ENCODE data around the gene POLRMT.

GRCh38 chr19:670609-671075, 37.3 kb upstream of the POLRMT start:
- TF ChIP-seq JUND (IDR thresholded peaks at IDR 0.05) (no peak), HNF4A (conservative IDR thresholded peaks at IDR 0.05) (no peak), CTCF (IDR thresholded peaks at IDR 0.05; ENCODE audit: low read depth, low read length, missing input control) (no peak), MAX (IDR thresholded peaks at IDR 0.05) (no peak), ZBTB33 (IDR thresholded peaks at IDR 0.05) (no peak), ATF3 (IDR thresholded peaks at IDR 0.05) (no peak), GABPA (IDR thresholded peaks at IDR 0.05 in 1 of 2, conservative IDR thresholded peaks at IDR 0.05 in 1 of 2) (no peak), REST (IDR thresholded peaks at IDR 0.05) (no peak), YY1 (IDR thresholded peaks at IDR 0.05) (no peak), TAF1 (conservative IDR thresholded peaks at IDR 0.05) (no peak), RAD21 (IDR thresholded peaks at IDR 0.05) (no peak), RXRA (IDR thresholded peaks at IDR 0.05) (no peak)

Data from liver (tissue), 3 donors.